IMR-90 (cell line): ENCODE measurements around the gene HERC5. TPM values are rescaled to one million over a fixed set of nuclear protein-coding genes. Genes with fewer than 3 reads are reported as not detected.

Experiments used
- ATAC-seq: fragments of 200-7000 bp; cut with Tn5 transposase; 2 replicates; pipeline ENCODE4 v1.9.1; 2020; ENCODE audit warnings: low read depth, mild to moderate bottlenecking, moderate library complexity
- BruUV-seq: library from RNA; stranded (reverse); fragments of 400-500 nt; replicated peaks from 2 replicates; lab custom pipeline; 2021; lab: Mats Ljungman, UMichigan
- CTCF ChIA-PET: fragments of 300-600 bp; formaldehyde crosslinking; extraction: SDS; loops from one replicate; lab custom pipeline; 2021; ENCODE audit warnings: antibody characterized with exemption; lab: Yijun Ruan, JAX
- POLR2A ChIA-PET: fragments of 300-600 bp; sonication (Branson Sonifier 250); formaldehyde crosslinking; loops from one replicate; lab custom pipeline; 2022; ENCODE audit warnings: antibody characterized with exemption; ENCODE audit not compliant: unreplicated experiment; lab: Charles Lee
- DNase-seq: peaks from one replicate; pipeline ENCODE4 v3.0.0; 2013
- H2AFZ ChIP-seq: replicated peaks from 2 replicates; pipeline ENCODE3; 2013; ENCODE audit warnings: low read length, mild to moderate bottlenecking; ENCODE audit not compliant: poor library complexity
- H2AK5ac ChIP-seq: 2 replicates; pipeline ENCODE4 v1.6.1; 2013; ENCODE audit warnings: low read depth, low read length, inconsistent platforms
- H2AK9ac ChIP-seq: replicated peaks from 2 replicates; pipeline ENCODE3; 2013; ENCODE audit warnings: mild to moderate bottlenecking, low read depth, low read length, moderate library complexity; ENCODE audit not compliant: poor library complexity
- H2BK120ac ChIP-seq: 2 replicates; pipeline ENCODE4 v1.6.1; 2013; ENCODE audit warnings: low read depth, low read length, inconsistent platforms
- H2BK15ac ChIP-seq: 3 replicates; pipeline ENCODE4 v1.6.1; 2013; ENCODE audit warnings: low read depth, low read length, inconsistent platforms
- H2BK20ac ChIP-seq: 2 replicates; pipeline ENCODE4 v1.6.1; 2013; ENCODE audit warnings: low read depth, mild to moderate bottlenecking, inconsistent platforms, low read length, moderate library complexity
- H2BK5ac ChIP-seq: 2 replicates; pipeline ENCODE4 v1.6.1; 2013; ENCODE audit warnings: mild to moderate bottlenecking, low read depth, low read length, inconsistent platforms; ENCODE audit not compliant: poor library complexity, severe bottlenecking
- H3K14ac ChIP-seq: replicated peaks from 2 replicates; pipeline ENCODE4 v1.6.1; 2013; ENCODE audit warnings: low read depth, low read length, inconsistent platforms
- H3K18ac ChIP-seq: 2 replicates; pipeline ENCODE4 v1.6.1; 2013; ENCODE audit warnings: low read depth, low read length, control low read depth
- H3K23ac ChIP-seq: 2 replicates; pipeline ENCODE4 v1.6.1; 2013; ENCODE audit warnings: low read depth, low read length, inconsistent platforms
- H3K27ac ChIP-seq: 2 replicates; pipeline ENCODE4 v1.5.1; 2013; ENCODE audit warnings: mild to moderate bottlenecking, control low read depth, low read length; ENCODE audit not compliant: insufficient read depth
- H3K27me3 ChIP-seq: 2 replicates; pipeline ENCODE4 v1.6.1; 2013; ENCODE audit warnings: low read length; ENCODE audit not compliant: control insufficient read depth, insufficient read depth
- H3K36me3 ChIP-seq: 2 replicates; pipeline ENCODE4 v1.6.1; 2013; ENCODE audit warnings: low read length, mixed read lengths; ENCODE audit not compliant: control insufficient read depth, insufficient read depth
- H3K4ac ChIP-seq: 2 replicates; pipeline ENCODE4 v1.6.1; 2013; ENCODE audit warnings: low read depth, low read length, inconsistent platforms
- H3K4me1 ChIP-seq: 2 replicates; pipeline ENCODE4 v1.6.1; 2013; ENCODE audit warnings: low read length, mixed read lengths; ENCODE audit not compliant: control insufficient read depth, insufficient read depth
- H3K4me2 ChIP-seq: 2 replicates; pipeline ENCODE4 v1.6.1; 2013; ENCODE audit warnings: low read depth, mild to moderate bottlenecking, control low read depth, low read length, moderate library complexity
- H3K4me3 ChIP-seq: 2 replicates; pipeline ENCODE4 v1.5.1; 2013; ENCODE audit warnings: low read depth, mild to moderate bottlenecking, control low read depth, low read length, moderate library complexity; ENCODE audit not compliant: insufficient read depth
- H3K56ac ChIP-seq: 2 replicates; pipeline ENCODE4 v1.6.1; 2013; ENCODE audit warnings: low read length, inconsistent platforms; ENCODE audit not compliant: insufficient read depth; ENCODE audit errors: extremely low read depth
- H3K79me1 ChIP-seq, 2 experiments: 2 replicates each; pipeline ENCODE4 v1.6.1; 2013; ENCODE audit warnings: low read length in 2 of 2, inconsistent platforms in 1 of 2, low read depth in 1 of 2
- H3K9ac ChIP-seq: 2 replicates; pipeline ENCODE4 v1.6.1; 2013; ENCODE audit warnings: low read depth, low read length, control low read depth
- H3K9me1 ChIP-seq: 2 replicates; pipeline ENCODE4 v1.6.1; 2013; ENCODE audit warnings: low read length, inconsistent platforms; ENCODE audit not compliant: insufficient read depth
- H3K9me3 ChIP-seq: 2 replicates; pipeline ENCODE4 v1.6.1; 2013; ENCODE audit warnings: low read length; ENCODE audit not compliant: control insufficient read depth, insufficient read depth
- H4K20me1 ChIP-seq: 2 replicates; pipeline ENCODE4 v1.6.1; 2013; ENCODE audit warnings: low read length, inconsistent platforms; ENCODE audit not compliant: insufficient read depth
- H4K5ac ChIP-seq: 2 replicates; pipeline ENCODE4 v1.6.1; 2013; ENCODE audit warnings: mild to moderate bottlenecking, low read depth, low read length, control low read depth
- H4K8ac ChIP-seq, 2 experiments: 2 replicates each; pipeline ENCODE4 v1.6.1; 2013; ENCODE audit warnings: low read depth in 2 of 2, low read length in 2 of 2, control low read depth in 1 of 2, inconsistent platforms in 1 of 2
- H4K91ac ChIP-seq: 2 replicates; pipeline ENCODE4 v1.6.1; 2013; ENCODE audit warnings: low read depth, low read length, inconsistent platforms; ENCODE audit not compliant: insufficient read depth
- BHLHE40 ChIP-seq: fragments of 150-350 bp; IDR thresholded peaks from 2 replicates; pipeline ENCODE4 v1.6.1; 2016; ENCODE audit warnings: mild to moderate bottlenecking, low read depth, low read length
- CEBPB ChIP-seq: IDR thresholded peaks from 2 replicates; pipeline ENCODE4 v1.6.1; 2012; ENCODE audit warnings: low read depth, low read length, improper control_type of control experiment
- FOS ChIP-seq: fragments of 150-350 bp; IDR thresholded peaks from 2 replicates; pipeline ENCODE4 v1.6.1; 2016; ENCODE audit warnings: low read depth, low read length
- MAFK ChIP-seq: IDR thresholded peaks from 2 replicates; pipeline ENCODE4 v1.6.1; 2012; ENCODE audit warnings: low read depth, low read length, improper control_type of control experiment
- MAZ ChIP-seq: IDR thresholded peaks from 2 replicates; pipeline ENCODE4 v1.6.1; 2012; ENCODE audit warnings: low read depth, mild to moderate bottlenecking, low read length, improper control_type of control experiment, moderate library complexity, borderline replicate concordance
- MXI1 ChIP-seq: IDR thresholded peaks from 2 replicates; pipeline ENCODE4 v1.6.1; 2012; ENCODE audit warnings: low read depth, mild to moderate bottlenecking, low read length, moderate library complexity, borderline replicate concordance
- NFE2L2 ChIP-seq: fragments of 150-350 bp; IDR thresholded peaks from 2 replicates; pipeline ENCODE4 v1.6.1; 2016; ENCODE audit warnings: low read depth, mild to moderate bottlenecking, low read length
- POLR2A ChIP-seq: IDR thresholded peaks from 2 replicates; pipeline ENCODE4 v1.6.1; 2012; ENCODE audit warnings: mild to moderate bottlenecking, low read depth, low read length
- RAD21 ChIP-seq: IDR thresholded peaks from 2 replicates; pipeline ENCODE4 v1.6.1; 2012; ENCODE audit warnings: low read length, improper control_type of control experiment
- RCOR1 ChIP-seq: IDR thresholded peaks from 2 replicates; pipeline ENCODE4 v1.6.1; 2012; ENCODE audit warnings: mild to moderate bottlenecking, low read length, improper control_type of control experiment; ENCODE audit not compliant: insufficient replicate concordance
- RFX5 ChIP-seq: IDR thresholded peaks from 2 replicates; pipeline ENCODE4 v1.8.0; 2012; ENCODE audit warnings: low read depth, mild to moderate bottlenecking, low read length, moderate library complexity
- WGBS, 2 experiments: methylation state at CpG; one replicate each; pipeline versions ENCODE4 v1.1.5 to v1.1.7; 2013; ENCODE audit warnings: missing lambda C conversion rate in 2 of 2; ENCODE audit not compliant: insufficient read length in 1 of 2; ENCODE audit errors: extremely low coverage in 2 of 2; 5-methylcytosine and 5-hydroxymethylcytosine counted together
- dilution Hi-C: fragments of 300-500 bp; cut with HindIII; formaldehyde crosslinking; loops from one replicate; pipeline ENCODE4 v1.14.3; 2018; ENCODE audit warnings: low sequenced_read_pairs; ENCODE audit not compliant: unreplicated experiment
- in situ Hi-C: fragments of 300-500 bp; cut with MboI; formaldehyde crosslinking; loops from 3 replicates; pipeline ENCODE4 v1.14.3; 2019; ENCODE audit warnings: low sequenced_read_pairs, inconsistent platforms, mixed read lengths
- intact Hi-C: fragments of 100-400 bp; cut with micrococcal nuclease; formaldehyde crosslinking; loops from 2 replicates; pipeline ENCODE4 v1.10.0; 2022
- polyA plus RNA-seq, 3 experiments: library from polyadenylated mRNA; depleted of rRNA; stranded (reverse); fragments of >200 nt; gene quantifications; 2 replicates each; pipeline ENCODE4 v1.2.3, GENCODE V29; 2012; ENCODE audit warnings: low replicate concordance in 1 of 3
- total RNA-seq: library from RNA; depleted of rRNA; stranded (reverse); fragments of >200 nt; gene quantifications from 2 replicates; pipeline ENCODE4 v1.2.3, GENCODE V29; 2012
- TF ChIP-seq, protein P1 (sequence below): conservative IDR thresholded peaks from 2 replicates; pipeline ENCODE4 v1.5.1; 2012; ENCODE audit warnings: mild to moderate bottlenecking, low read depth, low read length, improper control_type of control experiment
- TF ChIP-seq, protein P2 (sequence below): fragments of 150-350 bp; IDR thresholded peaks from 2 replicates; pipeline ENCODE4 v1.6.1; 2017; ENCODE audit warnings: mild to moderate bottlenecking, antibody characterized with exemption, low read length, low read depth
- TF ChIP-seq, protein P3 (sequence below): fragments of 150-350 bp; IDR thresholded peaks from 2 replicates; pipeline ENCODE4 v1.6.1; 2016; ENCODE audit warnings: low read depth, mild to moderate bottlenecking, low read length, moderate library complexity, borderline replicate concordance

The HERC5 gene
- total and polyA plus RNA-seq, 2 of the 4 experiments (the other 2 are of a cell fraction): under 0.01 TPM; not detected in 1

DNA sequence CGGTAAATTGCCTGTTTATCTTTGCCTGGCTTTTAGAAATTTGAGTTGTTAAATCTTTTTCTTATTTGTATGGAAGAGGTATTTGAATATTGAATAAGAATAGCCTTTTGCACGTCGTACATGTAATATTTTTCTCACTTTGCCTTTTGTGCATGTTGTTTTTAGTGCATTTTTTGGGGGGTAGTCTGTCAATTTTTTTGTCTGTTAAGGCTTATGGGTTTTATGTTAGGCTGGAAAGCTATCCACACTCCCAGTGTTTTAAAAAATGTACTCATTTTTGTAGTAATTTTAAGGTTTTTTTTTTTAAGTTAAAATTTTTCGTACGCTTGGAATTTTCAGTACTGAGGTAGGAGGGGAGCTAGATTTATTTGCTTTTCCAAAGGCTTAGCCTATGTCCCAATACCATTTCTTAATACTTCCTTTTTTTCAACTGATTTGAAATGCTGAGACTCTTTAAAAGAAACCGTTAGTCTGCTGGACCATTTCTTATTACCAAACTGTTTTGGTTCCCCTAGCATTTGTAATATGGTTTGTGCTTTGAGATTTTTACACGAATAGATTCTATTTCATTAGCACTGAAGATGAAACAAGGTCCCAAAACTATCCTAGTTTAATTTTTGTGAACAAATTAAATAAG is 1.3 kb downstream of the HERC5 start:
- no peak overlapping the region for H3K4me3 ChIP-seq
- no peak overlapping the region for H2BK5ac ChIP-seq
- no peak overlapping the region for H3K27ac ChIP-seq
- no peaks in the 10 kb centered on the region; the same call in 1 of the 2 replicates for H3K9me3 ChIP-seq
- no peaks in the 10 kb centered on the region for H3K79me1 ChIP-seq
- WGBS, 2 experiments: no CpG with 5 or more reads among the region's 7 CpGs
- H2BK120ac ChIP-seq: no peak overlapping the region
- H2BK20ac ChIP-seq: no peak overlapping the region
- no peak overlapping the region for H3K4ac ChIP-seq
- no peak overlapping the region for H4K91ac ChIP-seq
- no peak overlapping the region for H3K9ac ChIP-seq
- H3K9me1 ChIP-seq: no peaks in the 10 kb centered on the region
- no peak overlapping the region for H3K18ac ChIP-seq
- dilution Hi-C loops: no loop called here
- POLR2A ChIA-PET: no interaction called here
- H3K27me3 ChIP-seq: peaks cover 26% of the 10 kb centered on the region
- in situ Hi-C loops: no loop called here
- no peaks in the 10 kb centered on the region for H3K36me3 ChIP-seq
- no peaks in the 10 kb centered on the region for H4K20me1 ChIP-seq
- H3K4me1 ChIP-seq: no peaks in the 10 kb centered on the region
- ATAC-seq: no peak
- H2AFZ ChIP-seq: no peak overlapping the region
- H2BK15ac ChIP-seq: no peak overlapping the region
- H3K4me2 ChIP-seq: no peak overlapping the region
- CTCF ChIA-PET: no interaction called here
- no peak for DNase-seq
- BruUV-seq: no TSS peak
- intact Hi-C loops: loop anchor here (5.0 kb wide), 1 partner anchor 176 kb away; the partner anchor contains the start of gene PPM1K
- TF ChIP-seq MAFK (no peak), MXI1 (no peak), RFX5 (no peak), POLR2A (no peak), NFE2L2 (no peak), CEBPB (no peak), FOS (no peak), BHLHE40 (no peak), RAD21 (no peak), MAZ (no peak), RCOR1 (no peak)
- TF ChIP-seq, protein P1, sequence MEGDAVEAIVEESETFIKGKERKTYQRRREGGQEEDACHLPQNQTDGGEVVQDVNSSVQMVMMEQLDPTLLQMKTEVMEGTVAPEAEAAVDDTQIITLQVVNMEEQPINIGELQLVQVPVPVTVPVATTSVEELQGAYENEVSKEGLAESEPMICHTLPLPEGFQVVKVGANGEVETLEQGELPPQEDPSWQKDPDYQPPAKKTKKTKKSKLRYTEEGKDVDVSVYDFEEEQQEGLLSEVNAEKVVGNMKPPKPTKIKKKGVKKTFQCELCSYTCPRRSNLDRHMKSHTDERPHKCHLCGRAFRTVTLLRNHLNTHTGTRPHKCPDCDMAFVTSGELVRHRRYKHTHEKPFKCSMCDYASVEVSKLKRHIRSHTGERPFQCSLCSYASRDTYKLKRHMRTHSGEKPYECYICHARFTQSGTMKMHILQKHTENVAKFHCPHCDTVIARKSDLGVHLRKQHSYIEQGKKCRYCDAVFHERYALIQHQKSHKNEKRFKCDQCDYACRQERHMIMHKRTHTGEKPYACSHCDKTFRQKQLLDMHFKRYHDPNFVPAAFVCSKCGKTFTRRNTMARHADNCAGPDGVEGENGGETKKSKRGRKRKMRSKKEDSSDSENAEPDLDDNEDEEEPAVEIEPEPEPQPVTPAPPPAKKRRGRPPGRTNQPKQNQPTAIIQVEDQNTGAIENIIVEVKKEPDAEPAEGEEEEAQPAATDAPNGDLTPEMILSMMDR: no peak
- TF ChIP-seq, protein P2, sequence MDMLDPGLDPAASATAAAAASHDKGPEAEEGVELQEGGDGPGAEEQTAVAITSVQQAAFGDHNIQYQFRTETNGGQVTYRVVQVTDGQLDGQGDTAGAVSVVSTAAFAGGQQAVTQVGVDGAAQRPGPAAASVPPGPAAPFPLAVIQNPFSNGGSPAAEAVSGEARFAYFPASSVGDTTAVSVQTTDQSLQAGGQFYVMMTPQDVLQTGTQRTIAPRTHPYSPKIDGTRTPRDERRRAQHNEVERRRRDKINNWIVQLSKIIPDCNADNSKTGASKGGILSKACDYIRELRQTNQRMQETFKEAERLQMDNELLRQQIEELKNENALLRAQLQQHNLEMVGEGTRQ: no peak
- TF ChIP-seq, protein P3, sequence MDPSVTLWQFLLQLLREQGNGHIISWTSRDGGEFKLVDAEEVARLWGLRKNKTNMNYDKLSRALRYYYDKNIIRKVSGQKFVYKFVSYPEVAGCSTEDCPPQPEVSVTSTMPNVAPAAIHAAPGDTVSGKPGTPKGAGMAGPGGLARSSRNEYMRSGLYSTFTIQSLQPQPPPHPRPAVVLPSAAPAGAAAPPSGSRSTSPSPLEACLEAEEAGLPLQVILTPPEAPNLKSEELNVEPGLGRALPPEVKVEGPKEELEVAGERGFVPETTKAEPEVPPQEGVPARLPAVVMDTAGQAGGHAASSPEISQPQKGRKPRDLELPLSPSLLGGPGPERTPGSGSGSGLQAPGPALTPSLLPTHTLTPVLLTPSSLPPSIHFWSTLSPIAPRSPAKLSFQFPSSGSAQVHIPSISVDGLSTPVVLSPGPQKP: no peak
- no peak overlapping the region for H3K14ac ChIP-seq
- no peak overlapping the region for H2AK9ac ChIP-seq
- H4K5ac ChIP-seq: no peak overlapping the region
- no peak overlapping the region for H4K8ac ChIP-seq
- no peak overlapping the region for H3K56ac ChIP-seq
- no peak overlapping the region for H3K23ac ChIP-seq
- H2AK5ac ChIP-seq: no peak overlapping the region
